NB4 (cell line): ENCODE data around the gene HACL1.

Experiments used
- DNase-seq: peaks from one replicate; pipeline ENCODE4 v3.0.0; 2010; ENCODE audit warnings: low read depth
- H3K4me3 ChIP-seq: one replicate; pipeline ENCODE4 v1.5.1; 2011; ENCODE audit warnings: mild to moderate bottlenecking, low read depth, low read length, moderate library complexity
- MYC ChIP-seq: IDR thresholded peaks from 2 replicates; pipeline ENCODE4 v1.6.1; 2011; ENCODE audit warnings: low read depth, low read length
- POLR2A ChIP-seq: IDR thresholded peaks from 2 replicates; pipeline ENCODE4 v1.6.1; 2011; ENCODE audit warnings: mild to moderate bottlenecking; ENCODE audit not compliant: insufficient read length; ENCODE audit errors: extremely low read depth
- TF ChIP-seq, protein P1 (sequence below): IDR thresholded peaks from one replicate; pipeline ENCODE4 v1.5.1; 2012; ENCODE audit warnings: low read depth, low read length
- TF ChIP-seq, protein P2 (sequence below): IDR thresholded peaks from 2 replicates; pipeline ENCODE4 v1.6.1; 2011; ENCODE audit warnings: low read depth, low read length

HACL1 gene

DNA sequence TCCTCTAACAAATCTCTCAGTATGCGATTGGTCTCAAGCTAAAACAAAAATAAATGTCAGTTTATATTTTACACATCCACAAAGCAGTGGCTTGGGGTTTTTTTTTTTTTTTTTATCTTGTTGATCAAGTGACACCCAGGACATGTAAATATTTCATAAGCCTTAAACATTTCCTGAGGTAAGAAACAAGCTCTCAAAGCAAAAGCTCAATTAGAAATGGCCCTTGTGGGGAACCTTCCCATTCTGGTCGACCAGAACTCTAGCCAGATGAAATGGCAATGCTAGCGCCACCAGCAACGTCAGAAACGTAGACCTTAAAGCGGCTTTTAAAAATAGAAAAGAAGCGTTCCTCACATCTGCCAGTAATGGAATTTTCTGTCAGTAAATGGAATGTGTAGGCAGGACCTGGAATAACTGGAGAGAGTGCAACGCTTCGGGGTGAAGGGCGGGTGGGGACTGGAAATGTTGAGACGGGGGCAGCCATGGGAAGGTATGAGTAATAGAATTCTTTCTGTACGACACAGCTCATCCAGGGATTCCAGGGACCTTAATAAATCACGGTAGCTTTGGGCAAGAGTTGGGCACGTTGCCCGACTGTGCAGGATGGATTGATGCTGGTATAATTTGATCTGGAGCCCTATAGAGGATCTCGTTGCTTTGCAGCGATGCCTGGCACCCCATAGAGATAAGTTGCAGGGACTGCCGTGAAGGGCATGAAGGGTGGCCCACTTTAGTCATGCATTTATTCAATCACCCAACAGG, 44.6 kb upstream of the HACL1 start:
- DNase-seq: no peak
- no peak overlapping the region for H3K4me3 ChIP-seq
- TF ChIP-seq, protein P1, sequence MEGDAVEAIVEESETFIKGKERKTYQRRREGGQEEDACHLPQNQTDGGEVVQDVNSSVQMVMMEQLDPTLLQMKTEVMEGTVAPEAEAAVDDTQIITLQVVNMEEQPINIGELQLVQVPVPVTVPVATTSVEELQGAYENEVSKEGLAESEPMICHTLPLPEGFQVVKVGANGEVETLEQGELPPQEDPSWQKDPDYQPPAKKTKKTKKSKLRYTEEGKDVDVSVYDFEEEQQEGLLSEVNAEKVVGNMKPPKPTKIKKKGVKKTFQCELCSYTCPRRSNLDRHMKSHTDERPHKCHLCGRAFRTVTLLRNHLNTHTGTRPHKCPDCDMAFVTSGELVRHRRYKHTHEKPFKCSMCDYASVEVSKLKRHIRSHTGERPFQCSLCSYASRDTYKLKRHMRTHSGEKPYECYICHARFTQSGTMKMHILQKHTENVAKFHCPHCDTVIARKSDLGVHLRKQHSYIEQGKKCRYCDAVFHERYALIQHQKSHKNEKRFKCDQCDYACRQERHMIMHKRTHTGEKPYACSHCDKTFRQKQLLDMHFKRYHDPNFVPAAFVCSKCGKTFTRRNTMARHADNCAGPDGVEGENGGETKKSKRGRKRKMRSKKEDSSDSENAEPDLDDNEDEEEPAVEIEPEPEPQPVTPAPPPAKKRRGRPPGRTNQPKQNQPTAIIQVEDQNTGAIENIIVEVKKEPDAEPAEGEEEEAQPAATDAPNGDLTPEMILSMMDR: no peak
- TF ChIP-seq POLR2A (no peak), MYC (no peak)
- TF ChIP-seq, protein P2, sequence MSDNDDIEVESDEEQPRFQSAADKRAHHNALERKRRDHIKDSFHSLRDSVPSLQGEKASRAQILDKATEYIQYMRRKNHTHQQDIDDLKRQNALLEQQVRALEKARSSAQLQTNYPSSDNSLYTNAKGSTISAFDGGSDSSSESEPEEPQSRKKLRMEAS: no peak

DNA sequence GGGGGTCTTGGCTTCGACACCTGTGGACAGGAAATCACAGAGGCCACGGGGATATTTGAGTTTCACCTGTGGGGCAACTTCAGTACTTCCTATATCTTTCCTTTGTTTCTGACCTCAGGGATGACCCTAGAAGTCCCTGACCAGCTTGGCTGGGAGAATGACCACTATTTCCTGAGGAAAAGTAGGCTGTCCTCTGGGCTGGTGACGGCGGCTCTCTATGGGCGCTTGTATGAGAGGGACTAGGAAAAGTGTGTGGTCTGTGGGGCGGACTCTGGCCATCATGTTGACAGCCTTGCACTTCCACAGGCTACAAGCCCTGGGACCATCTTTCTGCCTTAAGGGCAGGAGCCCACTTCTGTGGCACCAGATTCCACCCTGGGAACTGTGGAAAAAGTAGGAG, 43.9 kb upstream of the HACL1 start:
- no peak overlapping the region for H3K4me3 ChIP-seq
- no peak for DNase-seq
- TF ChIP-seq, protein P2: no peak
- TF ChIP-seq, protein P1: no peak
- no peak for TF ChIP-seq POLR2A
- no peak for TF ChIP-seq MYC

DNA sequence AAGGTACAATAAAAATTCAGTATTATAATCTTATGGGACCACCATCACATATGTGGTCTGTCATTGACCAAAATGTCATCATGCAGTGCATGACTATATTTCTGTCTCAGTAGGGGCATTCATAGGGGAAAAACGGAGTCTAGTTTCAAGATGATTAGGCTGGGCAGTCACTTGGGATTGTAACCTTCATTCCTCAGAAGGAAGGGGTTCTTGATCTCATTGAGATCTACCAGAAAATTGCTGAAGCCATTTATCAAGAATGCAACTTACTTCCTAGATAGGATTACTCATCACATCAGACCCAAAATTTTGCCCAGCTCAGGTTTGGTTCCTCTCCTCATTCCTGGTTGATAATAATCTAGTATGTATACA, 37.5 kb upstream of the HACL1 start:
- DNase-seq: no peak
- TF ChIP-seq POLR2A (no peak), MYC (no peak)
- TF ChIP-seq, protein P2: no peak
- TF ChIP-seq, protein P1: no peak
- no peak overlapping the region for H3K4me3 ChIP-seq

DNA sequence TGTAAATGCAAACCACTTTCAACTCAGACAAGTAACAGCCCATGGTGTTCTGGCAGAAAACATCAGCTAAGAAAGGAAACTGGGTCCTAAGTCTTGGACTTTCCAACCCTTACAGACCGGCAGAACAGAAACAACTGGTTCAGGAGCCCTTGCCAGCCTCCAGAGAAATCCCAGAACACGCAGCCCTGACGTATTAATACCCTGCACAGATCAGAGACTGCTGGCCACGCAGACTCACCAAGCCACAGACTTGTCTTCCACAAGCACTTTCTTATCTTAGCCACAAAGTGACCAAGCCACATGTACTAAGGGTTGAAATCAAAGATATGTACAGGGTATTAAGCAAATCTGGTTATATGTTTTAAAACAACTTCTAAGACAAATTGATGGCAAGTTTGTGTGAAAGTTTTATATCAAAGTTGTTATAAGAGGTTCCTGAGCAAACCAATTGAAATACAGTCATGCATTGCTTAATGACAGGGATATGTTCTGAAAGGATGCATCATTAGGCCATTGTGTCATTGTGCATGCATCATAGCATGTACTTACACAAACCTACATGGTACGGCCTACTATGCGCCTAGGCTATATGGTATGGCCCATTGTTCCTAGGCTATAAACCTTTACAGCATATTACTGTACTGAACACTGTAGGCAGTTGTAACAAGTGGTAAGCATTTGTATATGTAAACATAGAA, 37.0 kb upstream of the HACL1 start:
- no peak for DNase-seq
- no peak for TF ChIP-seq MYC
- no peak for TF ChIP-seq POLR2A
- TF ChIP-seq, protein P1: no peak
- TF ChIP-seq, protein P2: no peak
- H3K4me3 ChIP-seq: no peak overlapping the region

DNA sequence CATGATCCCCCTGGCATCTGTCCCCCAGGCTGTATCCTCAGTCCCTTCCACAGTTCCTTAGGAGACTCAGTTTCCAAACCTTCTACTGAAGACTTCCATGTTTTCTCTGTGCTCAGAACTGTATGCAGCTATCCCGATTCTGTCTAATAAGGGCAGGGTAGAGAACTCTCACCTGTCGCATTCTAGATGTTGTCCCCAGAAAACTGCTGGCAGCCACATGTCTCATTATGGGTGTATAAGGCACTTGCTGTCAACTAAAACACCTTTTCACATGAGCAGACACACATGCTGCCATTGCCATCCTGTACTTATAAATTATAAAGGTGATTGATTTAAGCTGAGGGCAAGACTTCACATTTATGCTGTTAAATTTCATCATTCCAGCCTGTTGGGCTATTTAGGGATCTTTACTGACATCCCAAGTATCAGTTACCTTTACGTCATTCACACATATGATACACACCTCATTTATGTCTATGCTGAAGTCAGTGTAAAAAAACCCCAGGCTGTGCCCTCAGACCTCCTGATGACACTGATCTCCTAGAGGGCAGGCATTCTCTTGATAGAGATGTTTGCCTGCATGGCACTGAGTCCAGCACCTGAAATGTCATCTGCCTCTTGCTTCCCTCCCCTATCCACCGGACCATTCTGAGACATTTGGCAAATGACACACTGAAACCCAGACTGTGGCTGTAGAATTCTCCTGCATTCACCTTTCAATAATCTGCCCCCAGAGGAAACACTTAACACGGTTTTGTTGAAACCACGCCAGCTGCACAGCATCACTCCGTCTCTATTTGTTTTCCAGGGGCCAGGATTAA, 36.0 kb upstream of the HACL1 start:
- DNase-seq: no peak
- H3K4me3 ChIP-seq: no peak overlapping the region
- TF ChIP-seq MYC: no peak

DNA sequence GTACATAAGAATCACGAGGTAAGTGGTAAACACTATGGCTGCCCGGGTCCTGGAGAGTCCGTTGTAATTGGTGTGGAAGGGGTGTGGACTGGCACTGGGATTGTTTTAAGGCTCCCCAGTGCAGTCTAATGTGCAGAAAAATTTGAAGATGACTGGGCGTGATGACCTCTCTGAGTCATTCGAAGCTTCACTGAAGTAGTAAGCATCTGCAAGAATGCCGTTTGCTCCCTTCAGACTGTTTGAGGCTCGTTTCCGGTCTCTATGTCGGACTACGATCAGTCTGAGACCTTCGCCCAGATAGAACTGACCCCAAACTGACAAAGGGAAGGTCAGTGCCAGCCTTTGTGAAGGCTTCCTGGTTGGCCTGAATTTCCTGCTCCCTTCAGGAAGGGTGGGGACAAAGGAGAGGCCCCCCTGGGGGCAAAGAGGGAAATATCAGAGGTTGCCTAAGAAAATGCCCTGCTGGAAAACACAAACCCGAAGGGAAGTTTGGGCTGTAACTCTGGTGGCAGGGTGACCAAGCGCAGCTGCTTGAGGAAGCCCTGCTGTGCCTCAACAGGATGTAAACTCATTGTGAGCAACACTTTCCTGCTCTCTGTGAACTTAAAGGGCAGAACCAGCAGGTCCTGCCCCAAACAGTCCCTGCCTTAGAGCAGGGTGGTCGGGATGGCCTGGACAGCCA, 34.8 kb upstream of the HACL1 start:
- TF ChIP-seq, protein P2: peak; percentile 55
- TF ChIP-seq POLR2A: peak; percentile 19
- TF ChIP-seq MYC: peak; percentile 56
- TF ChIP-seq, protein P1: no peak
- peak; percentile 65 for DNase-seq

More for the DNA sequence above, 34.8 kb upstream of the HACL1 start:
- no peak overlapping the region for H3K4me3 ChIP-seq
